ENCODE results near the gene MYRIP.

Gene MYRIP

DNA sequence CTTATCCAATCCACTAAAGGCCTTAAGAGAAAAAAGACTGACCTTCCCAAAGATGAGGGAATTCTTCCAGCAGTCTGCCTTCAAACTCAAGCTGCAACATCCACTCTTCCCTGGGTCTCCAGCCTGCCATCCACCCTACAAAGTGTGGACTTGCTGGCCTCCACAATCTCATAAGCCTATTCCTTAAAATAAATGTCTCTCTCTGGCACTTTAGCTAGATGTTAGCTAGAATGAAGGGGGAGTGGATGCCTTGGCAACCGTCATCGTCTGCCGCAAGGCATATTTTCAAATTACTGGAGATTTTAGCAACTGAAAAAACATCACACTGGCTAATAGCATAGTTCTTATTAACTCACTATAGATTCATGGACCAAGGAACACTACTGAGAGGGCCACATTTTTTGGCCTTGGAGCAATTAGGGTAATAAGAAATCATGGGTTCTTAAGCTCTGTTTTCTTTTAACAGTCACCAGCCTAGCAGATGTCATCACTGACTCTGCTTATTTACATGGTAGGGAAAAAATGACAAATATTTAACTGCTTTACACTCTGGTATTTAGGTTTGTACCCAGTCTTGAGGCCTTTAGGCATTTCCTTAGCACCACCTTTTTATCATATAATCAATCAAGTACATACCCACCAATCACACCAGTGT is 245.3 kb downstream of the MYRIP start:
- no peak for DNase-seq (ENCODE audit: low read depth)
- TF ChIP-seq, protein P1, sequence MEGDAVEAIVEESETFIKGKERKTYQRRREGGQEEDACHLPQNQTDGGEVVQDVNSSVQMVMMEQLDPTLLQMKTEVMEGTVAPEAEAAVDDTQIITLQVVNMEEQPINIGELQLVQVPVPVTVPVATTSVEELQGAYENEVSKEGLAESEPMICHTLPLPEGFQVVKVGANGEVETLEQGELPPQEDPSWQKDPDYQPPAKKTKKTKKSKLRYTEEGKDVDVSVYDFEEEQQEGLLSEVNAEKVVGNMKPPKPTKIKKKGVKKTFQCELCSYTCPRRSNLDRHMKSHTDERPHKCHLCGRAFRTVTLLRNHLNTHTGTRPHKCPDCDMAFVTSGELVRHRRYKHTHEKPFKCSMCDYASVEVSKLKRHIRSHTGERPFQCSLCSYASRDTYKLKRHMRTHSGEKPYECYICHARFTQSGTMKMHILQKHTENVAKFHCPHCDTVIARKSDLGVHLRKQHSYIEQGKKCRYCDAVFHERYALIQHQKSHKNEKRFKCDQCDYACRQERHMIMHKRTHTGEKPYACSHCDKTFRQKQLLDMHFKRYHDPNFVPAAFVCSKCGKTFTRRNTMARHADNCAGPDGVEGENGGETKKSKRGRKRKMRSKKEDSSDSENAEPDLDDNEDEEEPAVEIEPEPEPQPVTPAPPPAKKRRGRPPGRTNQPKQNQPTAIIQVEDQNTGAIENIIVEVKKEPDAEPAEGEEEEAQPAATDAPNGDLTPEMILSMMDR (IDR thresholded peaks at IDR 0.05; ENCODE audit: control insufficient read depth, insufficient read depth, low read depth, low read length, missing control alignments), result no peak
- H3K4me3 ChIP-seq (ENCODE audit: control insufficient read depth, low read depth, low read length), result no peak overlapping the region

DNA sequence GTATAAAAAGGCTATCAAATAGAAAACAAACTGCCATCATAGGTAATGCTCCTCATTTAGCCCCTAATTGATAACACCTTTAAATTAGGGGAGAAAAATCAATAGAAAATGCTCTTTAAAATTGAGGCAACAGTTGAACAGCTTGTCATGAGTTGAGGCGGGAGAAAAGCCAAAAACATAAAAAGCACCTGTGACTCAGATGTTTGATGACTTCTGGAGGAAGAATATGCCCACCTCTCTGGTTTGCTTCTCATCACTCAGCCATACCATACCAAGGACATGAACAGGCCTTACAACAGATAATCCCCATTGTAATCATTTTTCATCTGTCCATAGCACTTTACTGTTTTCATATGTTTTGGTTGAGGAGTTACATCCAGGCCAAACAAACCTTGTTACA is 246.0 kb downstream of the MYRIP start:
- H3K4me3 ChIP-seq (ENCODE audit: control insufficient read depth, low read depth, low read length), result no peak overlapping the region
- TF ChIP-seq, protein P1 (IDR thresholded peaks at IDR 0.05; ENCODE audit: control insufficient read depth, insufficient read depth, low read depth, low read length, missing control alignments), result no peak
- DNase-seq (ENCODE audit: low read depth), result no peak

DNA sequence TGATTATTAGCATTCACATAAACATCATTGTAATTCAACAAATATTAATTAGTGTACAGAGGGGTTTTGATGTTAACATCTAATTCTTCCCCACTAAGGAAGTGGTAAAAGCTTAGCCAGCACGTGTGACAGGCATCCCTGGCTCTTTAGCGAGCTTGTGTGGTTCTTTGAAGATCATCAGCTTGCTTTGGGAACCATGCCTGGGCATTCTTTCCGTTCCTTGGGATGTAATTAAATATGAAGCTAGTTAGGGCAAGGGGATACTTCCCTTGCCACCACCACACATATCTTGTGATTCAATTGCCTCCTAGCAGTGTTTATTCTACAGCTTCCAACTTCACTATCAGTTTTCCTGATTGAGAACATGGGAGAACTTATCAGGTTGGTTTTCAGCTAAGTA is 246.5 kb downstream of the MYRIP start:
- TF ChIP-seq, protein P1 (IDR thresholded peaks at IDR 0.05; ENCODE audit: control insufficient read depth, insufficient read depth, low read depth, low read length, missing control alignments), result no peak
- H3K4me3 ChIP-seq (ENCODE audit: control insufficient read depth, low read depth, low read length), result no peak overlapping the region
- no peak for DNase-seq (ENCODE audit: low read depth)

DNA sequence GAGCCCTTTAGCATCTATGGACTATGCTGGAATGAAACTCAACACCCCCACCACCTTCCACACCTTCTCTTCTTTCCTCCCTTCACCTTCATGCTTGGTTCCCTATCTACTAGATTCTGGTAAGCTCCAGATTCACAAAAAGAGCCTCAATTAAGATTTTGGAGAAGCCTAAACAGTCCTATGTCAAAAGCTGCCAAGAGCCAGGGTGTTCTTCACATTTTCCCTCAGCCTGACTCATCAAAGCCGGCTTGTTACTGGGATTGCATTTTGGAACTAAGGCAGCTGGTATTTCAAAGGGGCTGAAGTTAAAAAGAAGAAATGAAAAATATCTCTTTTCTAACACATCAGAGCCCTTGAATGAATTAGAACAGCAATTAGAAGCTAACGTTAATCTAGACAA is 247.7 kb downstream of the MYRIP start:
- TF ChIP-seq, protein P1 (IDR thresholded peaks at IDR 0.05; ENCODE audit: control insufficient read depth, insufficient read depth, low read depth, low read length, missing control alignments), result no peak
- no peak for DNase-seq (ENCODE audit: low read depth)

DNA sequence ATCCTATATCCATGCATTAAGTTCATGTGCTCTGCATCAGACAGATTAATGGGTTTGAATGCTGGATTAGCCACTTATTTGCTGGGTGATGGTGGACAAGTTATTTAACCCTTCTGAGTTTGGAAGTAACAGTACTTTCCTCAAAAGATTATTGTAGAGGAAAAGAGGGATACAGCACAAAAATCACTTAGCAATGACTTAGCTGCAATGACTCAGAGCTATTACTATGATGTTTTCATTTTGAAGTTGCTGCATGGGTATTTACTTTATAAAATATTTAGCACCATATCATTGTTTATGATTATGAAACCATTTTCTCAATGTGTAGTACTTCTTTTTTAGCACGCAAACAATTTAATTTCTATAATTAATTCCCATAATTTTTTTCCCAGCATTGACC is 248.4 kb downstream of the MYRIP start:
- no peak overlapping the region for H3K4me3 ChIP-seq (ENCODE audit: control insufficient read depth, low read depth, low read length)
- DNase-seq (ENCODE audit: low read depth), result no peak
- TF ChIP-seq, protein P1 (IDR thresholded peaks at IDR 0.05; ENCODE audit: control insufficient read depth, insufficient read depth, low read depth, low read length, missing control alignments), result no peak

More for the DNA sequence above, 247.7 kb downstream of the MYRIP start:
- H3K4me3 ChIP-seq (ENCODE audit: control insufficient read depth, low read depth, low read length), result no peak overlapping the region

DNA sequence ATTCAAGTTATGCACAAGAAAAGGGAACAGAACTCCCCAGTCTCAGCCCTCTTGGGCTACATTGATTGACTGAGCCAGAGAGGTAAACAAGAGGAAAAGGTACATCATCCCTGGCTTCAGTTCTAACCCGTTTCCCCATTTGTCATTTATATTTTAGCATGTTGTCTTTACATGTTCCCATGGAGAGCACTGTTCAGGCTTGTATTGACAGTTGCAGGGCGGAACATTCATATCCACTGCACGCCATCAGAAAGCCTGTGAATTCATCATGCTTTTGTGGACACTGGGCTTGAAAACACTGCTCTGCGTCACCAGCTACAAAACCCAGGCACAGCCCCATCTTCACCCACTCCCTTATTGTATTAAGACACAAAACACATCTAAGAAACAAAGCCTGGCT is 259.2 kb downstream of the MYRIP start:
- DNase-seq (ENCODE audit: low read depth), result no peak
- TF ChIP-seq, protein P1 (IDR thresholded peaks at IDR 0.05; ENCODE audit: control insufficient read depth, insufficient read depth, low read depth, low read length, missing control alignments), result no peak

More for the DNA sequence above, 259.2 kb downstream of the MYRIP start:
- H3K4me3 ChIP-seq (ENCODE audit: control insufficient read depth, low read depth, low read length), result no peak overlapping the region

All from AG09309 (cell line).